MG63 (cell line): ENCODE results near the gene MOB2. TPM values are rescaled to one million over a fixed set of nuclear protein-coding genes. Genes with fewer than 3 reads are reported as not detected.

Experiments used
- DNase-seq: peaks from one replicate; pipeline ENCODE4 v3.0.0-alpha.2; 2020
- H3K27me3 ChIP-seq: fragments of 250-450 bp; sonication (Bioruptor Pico); 2 replicates; pipeline ENCODE4 v1.5.1; 2020; ENCODE audit warnings: mild to moderate bottlenecking, moderate library complexity
- H3K36me3 ChIP-seq: fragments of 250-450 bp; sonication (Bioruptor Pico); 2 replicates; pipeline ENCODE4 v1.5.1; 2020; ENCODE audit warnings: mild to moderate bottlenecking, moderate library complexity
- H3K4me3 ChIP-seq: fragments of 250-450 bp; sonication (Bioruptor Pico); 2 replicates; pipeline ENCODE4 v1.5.1; 2020; ENCODE audit warnings: mild to moderate bottlenecking, moderate library complexity
- H3K9me3 ChIP-seq: fragments of 250-450 bp; sonication (Bioruptor Pico); 2 replicates; pipeline ENCODE4 v1.5.1; 2020; ENCODE audit warnings: mild to moderate bottlenecking, moderate library complexity
- total RNA-seq: library from RNA; depleted of rRNA; stranded (reverse); fragments of >200 nt; shearing (Covaris generic); gene quantifications from 2 replicates; pipeline ENCODE4 v1.2.3, GENCODE V29; 2014; ENCODE audit warnings: low replicate concordance

The MOB2 gene
- total RNA-seq, 1 experiment from 2014 or later = 34.2 TPM

- no peak for DNase-seq
- Histone ChIP-seq H3K9me3 (no peaks in the 10 kb centered on the region), H3K4me3 (no peak overlapping the region), H3K27me3 (no peaks in the 10 kb centered on the region), H3K36me3 (no peaks in the 10 kb centered on the region)
Observed at GRCh38 chr11:1449490-1450243, 36.9 kb downstream of the MOB2 start.

- no peaks in the 10 kb centered on the region for H3K36me3 ChIP-seq
- no peaks in the 10 kb centered on the region for H3K27me3 ChIP-seq
- H3K9me3 ChIP-seq = no peaks in the 10 kb centered on the region
- DNase-seq = no peak
- H3K4me3 ChIP-seq = no peak overlapping the region
Observed at GRCh38 chr11:1448882-1449281, 37.7 kb downstream of the MOB2 start.

- DNase-seq = no peak
- Histone ChIP-seq H3K9me3 (no peaks in the 10 kb centered on the region), H3K36me3 (no peaks in the 10 kb centered on the region), H3K27me3 (no peaks in the 10 kb centered on the region), H3K4me3 (no peak overlapping the region)
Observed at GRCh38 chr11:1447845-1448825, 38.4 kb downstream of the MOB2 start.

GRCh38 chr11:1446623-1447022 is 40.0 kb downstream of the MOB2 start:
- H3K36me3 ChIP-seq = no peaks in the 10 kb centered on the region
- H3K27me3 ChIP-seq = no peaks in the 10 kb centered on the region
- no peak for DNase-seq
- no peaks in the 10 kb centered on the region for H3K9me3 ChIP-seq
- H3K4me3 ChIP-seq = no peak overlapping the region

GRCh38 chr11:1445741-1446445 is 40.7 kb downstream of the MOB2 start:
- peak; percentile 47 for DNase-seq
- Histone ChIP-seq H3K27me3 (no peaks in the 10 kb centered on the region), H3K4me3 (no peak overlapping the region), H3K9me3 (no peaks in the 10 kb centered on the region), H3K36me3 (no peaks in the 10 kb centered on the region)

- H3K36me3 ChIP-seq = no peaks in the 10 kb centered on the region
- H3K4me3 ChIP-seq = no peak overlapping the region
- no peaks in the 10 kb centered on the region for H3K27me3 ChIP-seq
- no peak for DNase-seq
- no peaks in the 10 kb centered on the region for H3K9me3 ChIP-seq
Observed at GRCh38 chr11:1444823-1445422, 41.7 kb downstream of the MOB2 start.

GRCh38 chr11:1444321-1444720 is 42.3 kb downstream of the MOB2 start:
- H3K36me3 ChIP-seq = no peaks in the 10 kb centered on the region
- no peak overlapping the region for H3K4me3 ChIP-seq
- no peaks in the 10 kb centered on the region for H3K9me3 ChIP-seq
- H3K27me3 ChIP-seq = no peaks in the 10 kb centered on the region
- no peak for DNase-seq

GRCh38 chr11:1443737-1444136 is 42.8 kb downstream of the MOB2 start:
- Histone ChIP-seq H3K27me3 (no peaks in the 10 kb centered on the region), H3K4me3 (no peak overlapping the region), H3K9me3 (no peaks in the 10 kb centered on the region), H3K36me3 (no peaks in the 10 kb centered on the region)
- DNase-seq = no peak

GRCh38 chr11:1442807-1443366 is 43.7 kb downstream of the MOB2 start:
- DNase-seq = no peak
- no peaks in the 10 kb centered on the region for H3K36me3 ChIP-seq
- H3K4me3 ChIP-seq = no peak overlapping the region
- H3K27me3 ChIP-seq = no peaks in the 10 kb centered on the region
- H3K9me3 ChIP-seq = no peaks in the 10 kb centered on the region

- Histone ChIP-seq H3K27me3 (no peaks in the 10 kb centered on the region), H3K4me3 (no peak overlapping the region), H3K9me3 (no peaks in the 10 kb centered on the region), H3K36me3 (no peaks in the 10 kb centered on the region)
- DNase-seq = no peak
Observed at GRCh38 chr11:1442163-1442562, 44.4 kb downstream of the MOB2 start.

GRCh38 chr11:1440496-1440895 is 46.1 kb downstream of the MOB2 start:
- H3K27me3 ChIP-seq = no peaks in the 10 kb centered on the region
- no peak overlapping the region for H3K4me3 ChIP-seq
- DNase-seq = no peak
- no peaks in the 10 kb centered on the region for H3K36me3 ChIP-seq
- no peaks in the 10 kb centered on the region for H3K9me3 ChIP-seq

- no peak for DNase-seq
- no peaks in the 10 kb centered on the region for H3K36me3 ChIP-seq
Observed at GRCh38 chr11:1440066-1440465, 46.5 kb downstream of the MOB2 start.

GRCh38 chr11:1439341-1439740 is 47.2 kb downstream of the MOB2 start:
- no peaks in the 10 kb centered on the region for H3K36me3 ChIP-seq

More at GRCh38 chr11:1440066-1440465, 46.5 kb downstream of the MOB2 start:
- Histone ChIP-seq H3K9me3 (no peaks in the 10 kb centered on the region), H3K4me3 (no peak overlapping the region), H3K27me3 (no peaks in the 10 kb centered on the region)

GRCh38 chr11:1438967-1439330 is 47.6 kb downstream of the MOB2 start:
- Histone ChIP-seq H3K4me3 (no peak overlapping the region), H3K36me3 (no peaks in the 10 kb centered on the region), H3K27me3 (no peaks in the 10 kb centered on the region), H3K9me3 (no peaks in the 10 kb centered on the region)
- DNase-seq = no peak

More at GRCh38 chr11:1439341-1439740, 47.2 kb downstream of the MOB2 start:
- Histone ChIP-seq H3K4me3 (no peak overlapping the region), H3K9me3 (no peaks in the 10 kb centered on the region), H3K27me3 (no peaks in the 10 kb centered on the region)
- DNase-seq = no peak

- DNase-seq = no peak
- Histone ChIP-seq H3K27me3 (no peaks in the 10 kb centered on the region), H3K36me3 (no peaks in the 10 kb centered on the region), H3K9me3 (no peaks in the 10 kb centered on the region), H3K4me3 (no peak overlapping the region)
Observed at GRCh38 chr11:1438261-1438966, 48.2 kb downstream of the MOB2 start.

GRCh38 chr11:1437500-1437899 is 49.1 kb downstream of the MOB2 start:
- no peaks in the 10 kb centered on the region for H3K27me3 ChIP-seq
- no peaks in the 10 kb centered on the region for H3K36me3 ChIP-seq
- H3K4me3 ChIP-seq = no peak overlapping the region
- DNase-seq = peak; percentile 66
- H3K9me3 ChIP-seq = no peaks in the 10 kb centered on the region
